Measurements from ENCODE around the gene SEMA3G.

Gene SEMA3G

GRCh38 chr3:52453496-52454249, 8.8 kb upstream of the SEMA3G start, which contains the start of gene TNNC1:
Gene TNNC1, minus strand, starts transcription at chr3:52454041. Its CDS starts 26 bp downstream, at chr3:52454015.
- DNase-seq = no peak

GRCh38 chr3:52452570-52453221, 7.8 kb upstream of the SEMA3G start:
- DNase-seq = no peak

- DNase-seq = no peak
Observed at GRCh38 chr3:52452126-52452525, 7.2 kb upstream of the SEMA3G start.

- DNase-seq = no peak
Observed at GRCh38 chr3:52451237-52452083, 6.6 kb upstream of the SEMA3G start.

GRCh38 chr3:52450489-52451236, 5.8 kb upstream of the SEMA3G start:
- DNase-seq = no peak

GRCh38 chr3:52447512-52448355, 2.8 kb upstream of the SEMA3G start:
- DNase-seq = no peak

- DNase-seq = peak; percentile 42
Observed at GRCh38 chr3:52446631-52447511, 2.0 kb upstream of the SEMA3G start.

- no peak for DNase-seq
Observed at GRCh38 chr3:52446042-52446441, 1.1 kb upstream of the SEMA3G start.

- no peak for DNase-seq
Observed at GRCh38 chr3:52443791-52444687, 864 bp downstream of the SEMA3G start.

- no peak for DNase-seq
Observed at GRCh38 chr3:52443268-52443610, 1.7 kb downstream of the SEMA3G start.

GRCh38 chr3:52442409-52443267, 2.3 kb downstream of the SEMA3G start:
- no peak for DNase-seq

- no peak for DNase-seq
Observed at GRCh38 chr3:52441772-52442332, 3.1 kb downstream of the SEMA3G start.

- no peak for DNase-seq
Observed at GRCh38 chr3:52441091-52441771, 3.7 kb downstream of the SEMA3G start.

GRCh38 chr3:52440671-52441070, 4.2 kb downstream of the SEMA3G start:
- DNase-seq = no peak

- DNase-seq = no peak
Observed at GRCh38 chr3:52440249-52440551, 4.7 kb downstream of the SEMA3G start.

- no peak for DNase-seq
Observed at GRCh38 chr3:52439426-52440248, 5.3 kb downstream of the SEMA3G start.
